HL-60/S4 treated with retinoic acid at 250 ng/mL for 4 days and 3 days (cell line): Measurements from ENCODE around the gene NTSR2.

Experiments
- in situ Hi-C: fragments of 300-500 bp; cut with MboI; formaldehyde crosslinking; loops from 2 replicates; pipeline ENCODE4 v1.7.0; 2022; ENCODE audit warnings: low sequenced_read_pairs

Gene NTSR2

GRCh38 chr2:11699686-11700670, 30.0 kb upstream of the NTSR2 start:
- in situ Hi-C loops, result loop anchor here (10.0 kb wide), 1 partner anchor 75 kb away; no protein-coding TSS in a partner anchor

GRCh38 chr2:11698009-11698922, 28.3 kb upstream of the NTSR2 start:
- in situ Hi-C loops, result loop anchor here (10.0 kb wide), 1 partner anchor 77 kb away; no protein-coding TSS in a partner anchor

DNA sequence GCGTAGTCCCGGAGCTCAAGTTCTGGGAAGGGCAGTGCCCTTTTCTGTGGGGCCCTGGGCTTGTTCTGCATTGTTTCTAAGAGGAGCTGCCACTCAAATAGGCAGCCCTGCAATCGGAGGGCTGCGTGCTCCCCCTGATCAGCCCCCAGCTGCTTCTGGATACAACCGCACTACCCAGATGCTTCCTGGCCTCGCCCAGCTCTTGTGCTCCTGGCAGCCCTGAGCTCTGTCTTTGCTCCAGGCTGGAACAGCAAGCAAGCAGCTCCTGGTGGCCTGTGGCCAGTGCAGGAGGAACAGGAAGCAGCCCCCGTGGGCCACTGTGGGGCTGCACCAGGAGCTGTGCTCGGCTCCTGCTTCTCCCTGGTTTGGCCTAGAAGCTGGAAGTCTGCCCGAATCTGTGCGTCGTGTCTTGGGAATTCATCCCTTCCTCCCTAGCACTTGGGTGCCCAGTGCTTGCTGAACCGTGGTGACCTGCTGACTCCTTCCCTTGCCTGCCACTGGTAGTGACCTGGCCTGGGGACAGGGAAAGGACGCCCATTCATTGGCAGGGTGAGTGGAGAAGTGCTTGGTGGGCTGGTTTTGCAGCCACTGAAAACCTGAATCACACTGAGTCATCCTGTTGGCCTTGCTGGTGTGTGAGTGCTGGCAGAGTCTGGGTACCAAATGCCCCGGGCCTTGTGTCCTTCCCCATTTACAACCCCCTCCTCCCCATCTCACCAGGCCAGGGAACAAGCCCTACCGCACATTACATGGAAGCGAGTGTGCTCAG, 27.3 kb upstream of the NTSR2 start:
- in situ Hi-C loops, result loop anchor here (10.0 kb wide), 1 partner anchor 78 kb away; no protein-coding TSS in a partner anchor

GRCh38 chr2:11696736-11697102, 26.7 kb upstream of the NTSR2 start:
- in situ Hi-C loops, result loop anchor here (10.0 kb wide), 1 partner anchor 78 kb away; no protein-coding TSS in a partner anchor

DNA sequence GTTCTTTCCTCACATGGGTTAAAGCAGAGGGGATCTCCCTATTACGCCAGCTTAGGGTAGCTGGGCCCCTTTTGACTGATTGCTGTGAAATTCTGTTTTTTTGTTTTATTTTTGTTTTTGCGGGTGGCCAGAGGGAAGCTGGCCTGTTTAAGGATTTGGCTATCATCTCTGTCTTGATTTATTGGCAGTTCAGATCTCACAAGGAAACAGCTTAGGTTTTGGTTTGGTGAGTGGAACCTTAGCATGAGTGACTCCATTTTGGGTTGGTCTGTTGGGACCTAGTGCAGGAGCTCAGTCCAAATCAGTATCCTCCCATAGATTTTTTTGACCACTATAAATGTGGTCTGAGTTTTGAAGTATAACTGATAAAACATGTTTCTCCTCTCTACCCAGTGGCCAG, 25.6 kb upstream of the NTSR2 start:
- in situ Hi-C loops, result loop anchor here (10.0 kb wide), 1 partner anchor 79 kb away; no protein-coding TSS in a partner anchor

- in situ Hi-C loops, result loop anchor here (10.0 kb wide), 1 partner anchor 82 kb away; no protein-coding TSS in a partner anchor
Measured at GRCh38 chr2:11692966-11693521, 23.0 kb upstream of the NTSR2 start.

- in situ Hi-C loops, result loop anchor here (10.0 kb wide), 1 partner anchor 84 kb away; no protein-coding TSS in a partner anchor
Measured at GRCh38 chr2:11691076-11691660, 21.2 kb upstream of the NTSR2 start.

- in situ Hi-C loops, result no loop called here
Measured at GRCh38 chr2:11688222-11689069, 18.5 kb upstream of the NTSR2 start.

DNA sequence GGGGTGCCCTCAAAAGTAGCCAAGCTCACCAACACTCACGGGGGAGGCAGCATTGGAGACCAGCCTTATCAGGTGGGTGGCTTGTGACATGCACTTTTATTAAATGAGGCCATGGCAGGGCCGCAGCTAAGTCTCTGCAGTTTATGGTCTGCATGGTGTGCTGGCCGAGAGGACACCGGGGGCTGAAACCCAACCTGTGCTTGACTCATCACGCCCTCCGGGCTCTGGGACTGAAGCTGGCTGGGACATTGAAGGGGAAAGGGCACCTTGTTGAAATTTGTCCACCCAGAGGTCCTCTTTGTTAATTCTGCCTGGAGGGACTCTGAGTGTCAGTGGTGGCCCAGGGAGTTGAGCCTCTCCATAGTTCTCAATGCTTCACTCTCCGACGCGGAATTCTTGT, 17.7 kb upstream of the NTSR2 start:
- in situ Hi-C loops, result no loop called here

DNA sequence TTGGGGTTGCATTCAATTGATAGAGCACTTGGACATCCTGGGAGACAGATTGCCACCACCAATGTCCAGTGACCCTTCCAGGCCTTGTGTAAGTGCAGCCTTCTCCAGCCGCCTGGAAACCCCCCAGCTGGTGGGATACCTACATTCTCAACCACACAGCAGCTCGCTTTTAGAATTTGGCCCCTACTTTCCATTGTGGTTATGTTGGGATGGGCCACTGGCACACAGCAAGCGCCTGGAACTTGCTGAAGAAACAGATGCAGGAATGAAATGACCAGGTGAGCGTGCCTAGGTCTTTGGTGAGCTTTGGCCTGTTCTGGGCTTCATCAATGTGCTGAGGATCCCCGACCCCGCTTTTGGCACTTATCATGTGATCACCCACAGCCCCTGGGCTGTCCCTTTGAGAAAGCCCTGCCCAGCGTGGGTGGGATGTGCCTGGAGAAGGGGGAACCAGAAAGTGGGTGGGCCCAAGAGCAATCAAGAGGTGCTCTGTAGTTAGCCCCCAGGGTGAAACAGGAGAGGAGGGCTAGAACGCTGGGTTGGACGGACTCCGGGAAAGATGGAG, 16.0 kb upstream of the NTSR2 start:
- in situ Hi-C loops, result no loop called here

DNA sequence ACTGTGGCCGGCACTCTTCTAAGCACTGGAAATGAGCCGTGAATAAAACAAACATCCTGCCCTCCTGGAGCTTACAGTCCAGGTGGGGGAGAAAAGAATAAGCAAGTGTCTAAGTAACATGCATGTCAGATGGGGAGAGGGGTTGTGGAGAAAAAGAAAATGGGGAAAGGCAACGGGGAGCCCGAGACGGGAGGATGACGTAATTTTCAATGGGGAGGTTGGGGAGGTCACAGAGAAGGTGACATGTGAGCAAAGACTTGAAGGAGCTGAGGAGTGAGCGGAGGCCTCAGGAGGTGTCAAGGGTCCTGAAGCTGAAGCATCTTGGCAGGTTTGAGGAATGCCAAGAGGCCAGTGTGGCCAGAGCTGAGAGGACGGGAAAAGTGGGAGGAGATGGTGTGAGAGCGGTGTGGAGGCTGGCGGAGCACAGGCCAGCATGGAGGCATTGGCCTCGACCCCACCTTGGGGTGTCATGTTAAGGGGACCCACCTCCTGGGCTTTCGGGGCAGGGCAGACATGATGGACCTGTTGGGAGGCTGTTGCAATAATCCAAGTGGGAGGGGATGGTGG, 15.0 kb upstream of the NTSR2 start:
- in situ Hi-C loops, result no loop called here

- in situ Hi-C loops, result no loop called here
Measured at GRCh38 chr2:11683966-11684365, 14.0 kb upstream of the NTSR2 start.

- in situ Hi-C loops, result no loop called here
Measured at GRCh38 chr2:11683476-11683875, 13.5 kb upstream of the NTSR2 start.

- in situ Hi-C loops, result no loop called here
Measured at GRCh38 chr2:11682590-11682915, 12.6 kb upstream of the NTSR2 start.

GRCh38 chr2:11681722-11682589, 12.0 kb upstream of the NTSR2 start:
- in situ Hi-C loops, result no loop called here

GRCh38 chr2:11680901-11681721, 11.1 kb upstream of the NTSR2 start:
- in situ Hi-C loops, result no loop called here
